MM.1S (cell line): ENCODE data around the gene HS1BP3.

Experiments
- EZH2 ChIP-seq: fragments of 300-600 bp; sonication (generic); optimal IDR thresholded peaks from 2 replicates; pipeline ENCODE3; 2017; ENCODE audit warnings: low read depth, mild to moderate bottlenecking, antibody characterized with exemption, low read length, mixed read lengths
- TF ChIP-seq, protein P1 (sequence below): fragments of 300-600 bp; sonication (generic); IDR thresholded peaks from 2 replicates; pipeline ENCODE4 v1.5.1; 2016; ENCODE audit warnings: antibody characterized with exemption, low read length, mixed read lengths

DNA sequence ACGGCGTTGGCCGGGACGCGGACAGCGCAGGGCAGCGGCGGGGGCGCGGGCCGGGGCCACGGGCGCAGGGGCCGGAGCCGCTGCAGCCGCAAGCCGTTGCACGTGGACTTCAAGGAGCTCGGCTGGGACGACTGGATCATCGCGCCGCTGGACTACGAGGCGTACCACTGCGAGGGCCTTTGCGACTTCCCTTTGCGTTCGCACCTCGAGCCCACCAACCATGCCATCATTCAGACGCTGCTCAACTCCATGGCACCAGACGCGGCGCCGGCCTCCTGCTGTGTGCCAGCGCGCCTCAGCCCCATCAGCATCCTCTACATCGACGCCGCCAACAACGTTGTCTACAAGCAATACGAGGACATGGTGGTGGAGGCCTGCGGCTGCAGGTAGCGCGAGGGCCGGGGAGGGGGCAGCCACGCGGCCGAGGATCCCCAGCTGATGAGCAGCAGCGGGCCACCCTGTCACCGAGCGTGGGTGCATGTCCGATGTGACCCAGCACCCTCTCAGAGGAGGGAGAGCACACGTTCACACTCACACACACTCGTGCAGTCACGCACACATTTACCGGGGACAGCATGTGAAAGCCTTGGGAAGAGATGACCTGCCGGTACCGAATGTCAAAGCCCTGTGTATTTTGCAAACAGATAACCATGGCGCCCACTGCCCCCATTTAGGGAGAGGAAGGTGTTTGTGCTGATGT is 20.3 kb upstream of the HS1BP3 start:
- TF ChIP-seq, protein P1, sequence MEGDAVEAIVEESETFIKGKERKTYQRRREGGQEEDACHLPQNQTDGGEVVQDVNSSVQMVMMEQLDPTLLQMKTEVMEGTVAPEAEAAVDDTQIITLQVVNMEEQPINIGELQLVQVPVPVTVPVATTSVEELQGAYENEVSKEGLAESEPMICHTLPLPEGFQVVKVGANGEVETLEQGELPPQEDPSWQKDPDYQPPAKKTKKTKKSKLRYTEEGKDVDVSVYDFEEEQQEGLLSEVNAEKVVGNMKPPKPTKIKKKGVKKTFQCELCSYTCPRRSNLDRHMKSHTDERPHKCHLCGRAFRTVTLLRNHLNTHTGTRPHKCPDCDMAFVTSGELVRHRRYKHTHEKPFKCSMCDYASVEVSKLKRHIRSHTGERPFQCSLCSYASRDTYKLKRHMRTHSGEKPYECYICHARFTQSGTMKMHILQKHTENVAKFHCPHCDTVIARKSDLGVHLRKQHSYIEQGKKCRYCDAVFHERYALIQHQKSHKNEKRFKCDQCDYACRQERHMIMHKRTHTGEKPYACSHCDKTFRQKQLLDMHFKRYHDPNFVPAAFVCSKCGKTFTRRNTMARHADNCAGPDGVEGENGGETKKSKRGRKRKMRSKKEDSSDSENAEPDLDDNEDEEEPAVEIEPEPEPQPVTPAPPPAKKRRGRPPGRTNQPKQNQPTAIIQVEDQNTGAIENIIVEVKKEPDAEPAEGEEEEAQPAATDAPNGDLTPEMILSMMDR: no peak
- TF ChIP-seq EZH2: no peak
